ENCODE data around the gene TRAPPC1.

TRAPPC1 gene

DNA sequence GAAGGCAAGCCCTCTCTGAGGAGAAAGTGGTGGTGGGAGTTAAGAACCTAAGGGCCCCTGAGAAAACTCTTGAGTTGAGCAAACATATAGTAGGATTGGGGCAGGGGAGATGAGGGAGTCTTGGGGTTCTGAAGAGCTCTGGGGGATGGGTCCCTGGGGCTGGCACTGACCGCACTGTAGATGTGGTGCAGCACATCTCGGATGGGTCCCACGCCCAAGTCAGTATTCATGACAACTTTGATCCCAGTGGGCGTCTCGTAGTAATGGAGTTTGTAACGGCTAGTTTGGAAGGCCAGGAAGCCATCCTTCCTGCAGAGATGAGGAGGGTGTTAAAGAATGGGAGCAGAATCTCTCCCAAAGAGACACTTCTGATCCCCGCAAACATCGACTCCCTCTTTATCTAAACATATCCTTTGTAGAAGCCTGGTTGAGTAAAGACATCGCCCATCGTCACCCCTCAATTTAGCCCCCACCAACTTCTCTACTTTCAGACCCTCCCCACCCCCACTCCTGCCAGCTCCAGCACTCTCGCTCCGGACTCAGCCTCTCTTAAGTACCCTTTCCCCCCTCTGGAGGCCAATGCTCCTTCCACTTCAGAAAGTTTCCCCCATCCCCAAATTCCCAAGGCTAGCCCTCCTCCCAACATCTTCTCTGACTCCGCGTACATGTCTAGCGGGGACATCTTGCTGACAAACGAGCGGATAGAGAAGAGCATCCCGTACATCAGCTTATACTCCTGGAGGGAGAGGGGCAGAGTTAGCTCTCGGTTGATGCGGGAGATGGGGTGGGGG lies 710 bp downstream of the TRAPPC1 start:
- in situ Hi-C loops (cut with HindIII; ENCODE audit: low sequenced_read_pairs), result no loop called here
- peak; percentile 17 for DNase-seq (ENCODE audit: low read depth, low spot score)
- peak overlapping the region; percentile 97 for H3K4me3 ChIP-seq (ENCODE audit: low read depth, low read length)
- TF ChIP-seq, protein P1, sequence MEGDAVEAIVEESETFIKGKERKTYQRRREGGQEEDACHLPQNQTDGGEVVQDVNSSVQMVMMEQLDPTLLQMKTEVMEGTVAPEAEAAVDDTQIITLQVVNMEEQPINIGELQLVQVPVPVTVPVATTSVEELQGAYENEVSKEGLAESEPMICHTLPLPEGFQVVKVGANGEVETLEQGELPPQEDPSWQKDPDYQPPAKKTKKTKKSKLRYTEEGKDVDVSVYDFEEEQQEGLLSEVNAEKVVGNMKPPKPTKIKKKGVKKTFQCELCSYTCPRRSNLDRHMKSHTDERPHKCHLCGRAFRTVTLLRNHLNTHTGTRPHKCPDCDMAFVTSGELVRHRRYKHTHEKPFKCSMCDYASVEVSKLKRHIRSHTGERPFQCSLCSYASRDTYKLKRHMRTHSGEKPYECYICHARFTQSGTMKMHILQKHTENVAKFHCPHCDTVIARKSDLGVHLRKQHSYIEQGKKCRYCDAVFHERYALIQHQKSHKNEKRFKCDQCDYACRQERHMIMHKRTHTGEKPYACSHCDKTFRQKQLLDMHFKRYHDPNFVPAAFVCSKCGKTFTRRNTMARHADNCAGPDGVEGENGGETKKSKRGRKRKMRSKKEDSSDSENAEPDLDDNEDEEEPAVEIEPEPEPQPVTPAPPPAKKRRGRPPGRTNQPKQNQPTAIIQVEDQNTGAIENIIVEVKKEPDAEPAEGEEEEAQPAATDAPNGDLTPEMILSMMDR (IDR thresholded peaks at IDR 0.05; ENCODE audit: low read depth, low read length), result no peak

GRCh38 chr17:7929158-7930023 lies 2.4 kb downstream of the TRAPPC1 start, which contains the start of gene KCNAB3:
TSS of gene KCNAB3 (minus strand) at chr17:7929856. CDS start at chr17:7929435, 421 bp downstream.
- TF ChIP-seq, protein P1 (IDR thresholded peaks at IDR 0.05; ENCODE audit: low read depth, low read length), result no peak
- peak within 1 kb of the TSS; percentile 49 for H3K4me3 ChIP-seq (ENCODE audit: low read depth, low read length)
- in situ Hi-C loops (cut with HindIII; ENCODE audit: low sequenced_read_pairs), result no loop called here
- peak; percentile 74 for DNase-seq (ENCODE audit: low read depth, low spot score)

- TF ChIP-seq, protein P1 (IDR thresholded peaks at IDR 0.05; ENCODE audit: low read depth, low read length), result no peak
- in situ Hi-C loops (cut with HindIII; ENCODE audit: low sequenced_read_pairs), result no loop called here
- no peak for DNase-seq (ENCODE audit: low read depth, low spot score)
- H3K4me3 ChIP-seq (ENCODE audit: low read depth, low read length), result no peak overlapping the region
These were observed 4.2 kb downstream of the TRAPPC1 start for GRCh38 chr17:7927596-7927995.

- peak; percentile 80 for DNase-seq (ENCODE audit: low read depth, low spot score)
- TF ChIP-seq, protein P1 (IDR thresholded peaks at IDR 0.05; ENCODE audit: low read depth, low read length), result no peak
- H3K4me3 ChIP-seq (ENCODE audit: low read depth, low read length), result peak overlapping the region; percentile 37
- in situ Hi-C loops (cut with HindIII; ENCODE audit: low sequenced_read_pairs), result no loop called here
These were observed 8.7 kb downstream of the TRAPPC1 start for GRCh38 chr17:7922845-7923628.

DNA sequence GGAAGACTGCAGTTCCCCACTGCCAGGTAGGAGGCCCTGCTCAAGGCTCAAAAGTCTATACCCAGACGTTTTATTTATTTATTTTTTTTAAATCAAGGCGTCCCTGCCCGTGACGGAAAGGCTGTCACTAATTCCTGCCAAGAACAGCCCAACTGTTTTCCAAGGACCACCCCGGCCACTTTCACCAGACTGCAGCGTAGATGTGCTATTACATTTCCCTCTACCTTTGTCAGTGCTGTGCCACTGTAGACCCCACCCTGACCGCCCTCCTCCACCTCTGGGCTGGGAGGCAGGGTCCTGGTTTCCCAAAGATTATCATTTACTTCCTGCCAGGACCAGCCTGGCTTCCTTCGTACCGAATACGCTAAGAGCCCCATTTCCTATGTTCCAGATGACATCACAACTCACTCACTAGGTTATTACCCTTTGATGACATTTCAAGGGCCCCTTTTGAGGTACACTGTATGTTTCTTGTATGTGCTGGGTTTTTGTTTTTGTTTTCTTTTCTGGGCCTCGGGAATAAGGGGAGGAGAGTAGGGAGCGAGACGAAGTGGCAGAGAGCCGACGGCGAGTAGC lies 9.4 kb downstream of the TRAPPC1 start:
- no peak for DNase-seq (ENCODE audit: low read depth, low spot score)
- peak overlapping the region; percentile 37 for H3K4me3 ChIP-seq (ENCODE audit: low read depth, low read length)
- in situ Hi-C loops (cut with HindIII; ENCODE audit: low sequenced_read_pairs), result no loop called here
- TF ChIP-seq, protein P1 (IDR thresholded peaks at IDR 0.05; ENCODE audit: low read depth, low read length), result no peak

- DNase-seq (ENCODE audit: low read depth, low spot score), result no peak
- TF ChIP-seq, protein P1 (IDR thresholded peaks at IDR 0.05; ENCODE audit: low read depth, low read length), result no peak
- no peak overlapping the region for H3K4me3 ChIP-seq (ENCODE audit: low read depth, low read length)
- in situ Hi-C loops (cut with HindIII; ENCODE audit: low sequenced_read_pairs), result no loop called here
These were observed 14.9 kb downstream of the TRAPPC1 start for GRCh38 chr17:7916808-7917207.

All from astrocyte of the spinal cord (primary cell).